T-helper 2 cell (primary cell): ENCODE measurements around the gene IL20RB.
"Not testable (repeated sequence)": the region's sequence is repeated elsewhere in the genome, so short reads cannot be mapped to it uniquely, and the experiment has no call there.

Experiments
- DNase-seq, 5 experiments: peaks; one replicate each; pipeline versions ENCODE4 v3.0.0 to v3.0.0-alpha.2; 2012 to 2022

The IL20RB gene

GRCh38 chr3:136946978-136947377 is 10.8 kb upstream of the IL20RB start:
- DNase-seq, result no peak

GRCh38 chr3:136947477-136947876 is 10.3 kb upstream of the IL20RB start:
- no peak for DNase-seq

GRCh38 chr3:136949146-136949545 is 8.6 kb upstream of the IL20RB start:
- DNase-seq, result no peak

- DNase-seq, result no peak
These were observed 8.1 kb upstream of the IL20RB start for GRCh38 chr3:136949708-136950107.

GRCh38 chr3:136950623-136951022 is 7.2 kb upstream of the IL20RB start:
- DNase-seq, result no peak

GRCh38 chr3:136952292-136952691 is 5.5 kb upstream of the IL20RB start:
- DNase-seq, result no peak

GRCh38 chr3:136954251-136954650 is 3.5 kb upstream of the IL20RB start:
- no peak for DNase-seq

GRCh38 chr3:136954980-136955780 is 2.6 kb upstream of the IL20RB start:
- DNase-seq, result no peak

GRCh38 chr3:136955813-136956212 is 2.0 kb upstream of the IL20RB start:
- no peak for DNase-seq

GRCh38 chr3:136956971-136957370 is 812 bp upstream of the IL20RB start:
- no peak for DNase-seq

GRCh38 chr3:136958939-136959338 is 1.2 kb downstream of the IL20RB start:
- DNase-seq, result no peak

- no peak for DNase-seq
These were observed 1.8 kb downstream of the IL20RB start for GRCh38 chr3:136959599-136959998.

- no peak for DNase-seq
These were observed 3.4 kb downstream of the IL20RB start for GRCh38 chr3:136960838-136961836.

GRCh38 chr3:136962927-136963326 is 5.1 kb downstream of the IL20RB start:
- no peak for DNase-seq

GRCh38 chr3:136969539-136969938 is 11.8 kb downstream of the IL20RB start:
- DNase-seq, result not testable (repeated sequence)

GRCh38 chr3:136973352-136973751 is 15.6 kb downstream of the IL20RB start:
- DNase-seq, result no peak

GRCh38 chr3:136974670-136975069 is 16.9 kb downstream of the IL20RB start:
- DNase-seq, result no peak

- DNase-seq, result no peak
These were observed 21.4 kb downstream of the IL20RB start for GRCh38 chr3:136979204-136979603.

GRCh38 chr3:136979684-136980083 is 21.9 kb downstream of the IL20RB start:
- no peak for DNase-seq

- DNase-seq, result no peak
These were observed 24.2 kb downstream of the IL20RB start for GRCh38 chr3:136982033-136982432.

- DNase-seq, result no peak
These were observed 24.8 kb downstream of the IL20RB start for GRCh38 chr3:136982520-136983138.

- no peak for DNase-seq
These were observed 27.1 kb downstream of the IL20RB start for GRCh38 chr3:136984837-136985236.

GRCh38 chr3:136987398-136987980 is 29.7 kb downstream of the IL20RB start:
- DNase-seq, result not testable (repeated sequence)
